Astrocyte (in vitro differentiated cells and primary cell): ENCODE data around the gene RNF125. TPM values are rescaled to one million over a fixed set of nuclear protein-coding genes. Genes with fewer than 3 reads are reported as not detected.
A peak's percentile ranks its signal among the peaks of the same experiment; 100 is the strongest.

Source experiments
- DNase-seq: peaks from one replicate; pipeline ENCODE4 v3.0.0-alpha.2; 2010; ENCODE audit warnings: low read depth
- FAIRE-seq: peaks from 2 replicates; lab custom pipeline; 2011; peaks lifted over from hg19 to GRCh38; lab: Jason Lieb, UNC
- H2AFZ ChIP-seq: 2 replicates; pipeline ENCODE4 v1.6.0; 2012; ENCODE audit warnings: low read depth, low read length, inconsistent platforms
- H3K27ac ChIP-seq: 2 replicates; pipeline ENCODE4 v1.5.1; 2011; ENCODE audit warnings: low read depth, low read length, inconsistent platforms
- H3K27me3 ChIP-seq: 2 replicates; pipeline ENCODE4 v1.6.0; 2011; ENCODE audit warnings: low read length, inconsistent platforms; ENCODE audit not compliant: insufficient read depth
- H3K36me3 ChIP-seq: 2 replicates; pipeline ENCODE4 v1.5.1; 2011; ENCODE audit warnings: low read length, inconsistent platforms; ENCODE audit not compliant: insufficient read depth
- H3K4me1 ChIP-seq: 2 replicates; pipeline ENCODE4 v1.5.1; 2011; ENCODE audit warnings: low read length, inconsistent platforms; ENCODE audit not compliant: insufficient read depth
- H3K4me2 ChIP-seq: 2 replicates; pipeline ENCODE4 v1.6.0; 2012; ENCODE audit warnings: low read length, inconsistent platforms
- H3K4me3 ChIP-seq: 2 replicates; pipeline ENCODE4 v1.5.1; 2011; ENCODE audit warnings: low read depth, mild to moderate bottlenecking, low read length, inconsistent platforms; ENCODE audit not compliant: insufficient read depth
- H3K79me2 ChIP-seq: 2 replicates; pipeline ENCODE4 v1.6.0; 2012; ENCODE audit warnings: mild to moderate bottlenecking, low read length, inconsistent platforms; ENCODE audit not compliant: insufficient read depth
- H3K9ac ChIP-seq: 2 replicates; pipeline ENCODE4 v1.6.0; 2012; ENCODE audit warnings: mild to moderate bottlenecking, low read length, inconsistent platforms
- H3K9me3 ChIP-seq: 2 replicates; pipeline ENCODE4 v1.5.1; 2012; ENCODE audit warnings: low read depth, mild to moderate bottlenecking, low read length, inconsistent platforms; ENCODE audit not compliant: insufficient read depth
- H4K20me1 ChIP-seq: 2 replicates; pipeline ENCODE4 v1.6.0; 2012; ENCODE audit warnings: low read length, inconsistent platforms; ENCODE audit not compliant: insufficient read depth
- H3K27ac Mint-ChIP-seq: one replicate; pipeline ENCODE4 v1.8.0; 2021; ENCODE audit warnings: mild to moderate bottlenecking, mixed read lengths; ENCODE audit not compliant: unreplicated experiment
- H3K27me3 Mint-ChIP-seq: one replicate; pipeline ENCODE4 v1.8.0; 2021; ENCODE audit warnings: low read depth, mixed read lengths; ENCODE audit not compliant: unreplicated experiment
- H3K36me3 Mint-ChIP-seq: one replicate; pipeline ENCODE4 v1.8.0; 2021; ENCODE audit warnings: low read depth, mixed read lengths; ENCODE audit not compliant: unreplicated experiment
- H3K4me1 Mint-ChIP-seq: one replicate; pipeline ENCODE4 v1.8.0; 2021; ENCODE audit warnings: low read depth, mixed read lengths; ENCODE audit not compliant: unreplicated experiment
- H3K4me3 Mint-ChIP-seq: one replicate; pipeline ENCODE4 v1.8.0; 2021; ENCODE audit warnings: mild to moderate bottlenecking, moderate library complexity, mixed read lengths; ENCODE audit not compliant: unreplicated experiment
- H3K9me3 Mint-ChIP-seq: one replicate; pipeline ENCODE4 v1.8.0; 2021; ENCODE audit warnings: mild to moderate bottlenecking, mixed read lengths; ENCODE audit not compliant: unreplicated experiment
- CTCF ChIP-seq: IDR thresholded peaks from 2 replicates; pipeline ENCODE4 v1.5.1; 2011; ENCODE audit warnings: low read depth, mild to moderate bottlenecking, inconsistent platforms, low read length, moderate library complexity; ENCODE audit not compliant: insufficient read depth
- EZH2 ChIP-seq: IDR thresholded peaks from 2 replicates; pipeline ENCODE4 v1.6.1; 2012; ENCODE audit warnings: mild to moderate bottlenecking, low read length, inconsistent platforms; ENCODE audit not compliant: insufficient read depth
- total RNA-seq: library from RNA; stranded (reverse); gene quantifications from 2 replicates; pipeline ENCODE4 v1.2.1, GENCODE V29; 2021

RNF125 gene
- total RNA-seq, 1 donor from 2014 or later = 1.9 TPM

GRCh38 chr18:31973929-31974546 is 44.6 kb upstream of the RNF125 start:
- H3K9me3 Mint-ChIP-seq = peaks cover 26% of the 10 kb centered on the region
- FAIRE-seq (no peak), DNase-seq (no peak)
- Histone ChIP-seq H3K79me2 (no peaks in the 10 kb centered on the region), H3K4me3 (no peak overlapping the region), H3K9ac (no peak overlapping the region), H4K20me1 (no peaks in the 10 kb centered on the region), H3K9me3 (peaks cover 19% of the 10 kb centered on the region), H2AFZ (no peak overlapping the region), H3K4me1 (no peaks in the 10 kb centered on the region), H3K27me3 (no peaks in the 10 kb centered on the region), H3K4me2 (no peak overlapping the region), H3K27ac (no peak overlapping the region), H3K36me3 (no peaks in the 10 kb centered on the region)
- H3K4me3 Mint-ChIP-seq = no peak overlapping the region
- H3K4me1 Mint-ChIP-seq = no peaks in the 10 kb centered on the region
- TF ChIP-seq EZH2 (no peak), CTCF (no peak)
- H3K36me3 Mint-ChIP-seq = peaks cover 4% of the 10 kb centered on the region
- no peaks in the 10 kb centered on the region for H3K27me3 Mint-ChIP-seq
- no peak overlapping the region for H3K27ac Mint-ChIP-seq

GRCh38 chr18:31976242-31976641 is 42.4 kb upstream of the RNF125 start:
- no peak overlapping the region for H2AFZ ChIP-seq
- TF ChIP-seq EZH2 = no peak
- no peak for TF ChIP-seq CTCF
- no peak overlapping the region for H3K9ac ChIP-seq
- no peaks in the 10 kb centered on the region for H4K20me1 ChIP-seq
- H3K36me3 Mint-ChIP-seq = peaks cover 4% of the 10 kb centered on the region
- no peaks in the 10 kb centered on the region for H3K79me2 ChIP-seq
- H3K4me3 Mint-ChIP-seq = no peak overlapping the region
- no peaks in the 10 kb centered on the region for H3K27me3 ChIP-seq
- H3K36me3 ChIP-seq = no peaks in the 10 kb centered on the region
- no peak overlapping the region for H3K4me3 ChIP-seq
- no peak overlapping the region for H3K27ac ChIP-seq
- no peak overlapping the region for H3K27ac Mint-ChIP-seq
- H3K4me2 ChIP-seq = no peak overlapping the region
- H3K9me3 Mint-ChIP-seq = peaks cover 30% of the 10 kb centered on the region
- DNase-seq (no peak), FAIRE-seq (no peak)
- H3K4me1 Mint-ChIP-seq = no peaks in the 10 kb centered on the region
- H3K27me3 Mint-ChIP-seq = no peaks in the 10 kb centered on the region
- H3K4me1 ChIP-seq = no peaks in the 10 kb centered on the region
- peaks cover 20% of the 10 kb centered on the region for H3K9me3 ChIP-seq

GRCh38 chr18:31977270-31977872 is 41.3 kb upstream of the RNF125 start:
- TF ChIP-seq CTCF (peak; percentile 62), EZH2 (no peak)
- H3K9ac ChIP-seq = no peak overlapping the region
- H3K9me3 ChIP-seq = peaks cover 20% of the 10 kb centered on the region
- no peak overlapping the region for H3K4me2 ChIP-seq
- no peaks in the 10 kb centered on the region for H3K4me1 ChIP-seq
- no peaks in the 10 kb centered on the region for H3K27me3 ChIP-seq
- DNase-seq = peak; percentile 14
- H3K36me3 ChIP-seq = no peaks in the 10 kb centered on the region
- H3K4me3 ChIP-seq = no peak overlapping the region
- H3K4me3 Mint-ChIP-seq = no peak overlapping the region
- H3K4me1 Mint-ChIP-seq = no peaks in the 10 kb centered on the region
- H3K9me3 Mint-ChIP-seq = peaks cover 30% of the 10 kb centered on the region
- no peak overlapping the region for H2AFZ ChIP-seq
- no peaks in the 10 kb centered on the region for H3K79me2 ChIP-seq
- H3K27ac ChIP-seq = no peak overlapping the region
- no peaks in the 10 kb centered on the region for H4K20me1 ChIP-seq
- H3K27me3 Mint-ChIP-seq = no peaks in the 10 kb centered on the region
- no peak for FAIRE-seq
- peaks cover 4% of the 10 kb centered on the region for H3K36me3 Mint-ChIP-seq
- H3K27ac Mint-ChIP-seq = no peak overlapping the region
